Pons (tissue), 1 donor: ENCODE results near the gene SLITRK3.
"Not testable (repeated sequence)": the region's sequence is repeated elsewhere in the genome, so short reads cannot be mapped to it uniquely, and the experiment has no call there.

ENCODE experiments used
- DNase-seq: peaks from one replicate; pipeline ENCODE4 v3.0.0-alpha.2; 2016; ENCODE audit warnings: low spot score

Gene SLITRK3

GRCh38 chr3:165192610-165193192 lies 3.5 kb downstream of the SLITRK3 start:
- DNase-seq, result no peak

- no peak for DNase-seq
These were observed 4.7 kb downstream of the SLITRK3 start for GRCh38 chr3:165191491-165191890.

- DNase-seq, result no peak
These were observed 7.7 kb downstream of the SLITRK3 start for GRCh38 chr3:165188452-165188851.

- peak; percentile 80 for DNase-seq
These were observed 10.4 kb downstream of the SLITRK3 start for GRCh38 chr3:165185707-165186327.

GRCh38 chr3:165181556-165181955 lies 14.6 kb downstream of the SLITRK3 start:
- no peak for DNase-seq

GRCh38 chr3:165170236-165170635 lies 25.9 kb downstream of the SLITRK3 start:
- DNase-seq, result no peak

GRCh38 chr3:165169368-165169767 lies 26.8 kb downstream of the SLITRK3 start:
- DNase-seq, result no peak

GRCh38 chr3:165162883-165163282 lies 33.3 kb downstream of the SLITRK3 start:
- DNase-seq, result no peak

- no peak for DNase-seq
These were observed 36.3 kb downstream of the SLITRK3 start for GRCh38 chr3:165159760-165160421.

GRCh38 chr3:165158011-165158410 lies 38.2 kb downstream of the SLITRK3 start:
- DNase-seq, result no peak

GRCh38 chr3:165156757-165157420 lies 39.3 kb downstream of the SLITRK3 start:
- DNase-seq, result no peak

GRCh38 chr3:165148876-165149441 lies 47.2 kb downstream of the SLITRK3 start:
- DNase-seq, result no peak

GRCh38 chr3:165144271-165144670 lies 51.9 kb downstream of the SLITRK3 start:
- no peak for DNase-seq

GRCh38 chr3:165139918-165140317 lies 56.3 kb downstream of the SLITRK3 start:
- DNase-seq, result not testable (repeated sequence)
